Mesothelial cell of epicardium (in vitro differentiated cells): ENCODE data around the gene MLC1. TPM values are rescaled to one million over a fixed set of nuclear protein-coding genes. Genes with fewer than 3 reads are reported as not detected.

Source experiments
- DNase-seq, 2 experiments: peaks; one replicate each; pipeline ENCODE4 v3.0.0; 2021; ENCODE audit warnings: low spot score in 2 of 2; ENCODE audit not compliant: unreplicated experiment in 2 of 2
- H3K27ac Mint-ChIP-seq: 2 replicates; pipeline ENCODE4 v1.8.0; 2021; ENCODE audit warnings: mixed read lengths
- H3K27me3 Mint-ChIP-seq: 2 replicates; pipeline ENCODE4 v1.8.0; 2021; ENCODE audit warnings: low read depth, mixed read lengths
- H3K36me3 Mint-ChIP-seq: 2 replicates; pipeline ENCODE4 v1.8.0; 2021; ENCODE audit warnings: mixed read lengths
- H3K4me1 Mint-ChIP-seq: 2 replicates; pipeline ENCODE4 v1.8.0; 2021; ENCODE audit warnings: mixed read lengths
- H3K4me3 Mint-ChIP-seq: 2 replicates; pipeline ENCODE4 v1.8.0; 2021; ENCODE audit warnings: mild to moderate bottlenecking, moderate library complexity, mixed read lengths
- H3K9me3 Mint-ChIP-seq: 2 replicates; pipeline ENCODE4 v1.8.0; 2021; ENCODE audit warnings: mixed read lengths
- CTCF ChIP-seq: fragments of 200-600 bp; sonication (generic); IDR thresholded peaks from one replicate; pipeline ENCODE4 v1.5.0; 2021; ENCODE audit warnings: antibody characterized with exemption; ENCODE audit not compliant: unreplicated experiment
- total RNA-seq: library from RNA; stranded (reverse); gene quantifications from 3 replicates; pipeline ENCODE4 v1.2.1, GENCODE V29; 2021

MLC1 gene
- total RNA-seq, 1 donor from 2014 or later, result 2.1 TPM

- Mint-ChIP-seq H3K27ac (no peak overlapping the region), H3K4me3 (no peak overlapping the region), H3K27me3 (no peaks in the 10 kb centered on the region), H3K9me3 (no peaks in the 10 kb centered on the region), H3K36me3 (no peaks in the 10 kb centered on the region), H3K4me1 (peaks cover 10% of the 10 kb centered on the region)
- TF ChIP-seq CTCF, result no peak
- no peak for DNase-seq
Measured at GRCh38 chr22:50074551-50075530, 10.4 kb downstream of the MLC1 start.

GRCh38 chr22:50074056-50074455 lies 11.2 kb downstream of the MLC1 start:
- Mint-ChIP-seq H3K4me1 (peaks cover 2% of the 10 kb centered on the region), H3K27ac (no peak overlapping the region), H3K9me3 (no peaks in the 10 kb centered on the region), H3K36me3 (no peaks in the 10 kb centered on the region), H3K4me3 (no peak overlapping the region), H3K27me3 (no peaks in the 10 kb centered on the region)
- TF ChIP-seq CTCF, result no peak
- no peak for DNase-seq

GRCh38 chr22:50072714-50073538 lies 12.3 kb downstream of the MLC1 start:
- TF ChIP-seq CTCF, result no peak
- Mint-ChIP-seq H3K4me3 (no peak overlapping the region), H3K4me1 (no peaks in the 10 kb centered on the region), H3K27me3 (no peaks in the 10 kb centered on the region), H3K9me3 (no peaks in the 10 kb centered on the region), H3K36me3 (no peaks in the 10 kb centered on the region), H3K27ac (no peak overlapping the region)
- DNase-seq, result no peak

GRCh38 chr22:50072167-50072555 lies 13.1 kb downstream of the MLC1 start:
- no peak for DNase-seq
- H3K27ac Mint-ChIP-seq, result no peak overlapping the region

More at GRCh38 chr22:50072167-50072555, 13.1 kb downstream of the MLC1 start:
- no peaks in the 10 kb centered on the region for H3K27me3 Mint-ChIP-seq
- no peaks in the 10 kb centered on the region for H3K36me3 Mint-ChIP-seq
- no peaks in the 10 kb centered on the region for H3K4me1 Mint-ChIP-seq
- no peak overlapping the region for H3K4me3 Mint-ChIP-seq
- no peaks in the 10 kb centered on the region for H3K9me3 Mint-ChIP-seq
- no peak for TF ChIP-seq CTCF
